Measurements from ENCODE around the gene CCDC33. TPM values are rescaled to one million over a fixed set of nuclear protein-coding genes. Genes with fewer than 3 reads are reported as not detected.

The CCDC33 gene
- total RNA-seq, 1 experiment from 2014 or later: 10.6 TPM

DNA sequence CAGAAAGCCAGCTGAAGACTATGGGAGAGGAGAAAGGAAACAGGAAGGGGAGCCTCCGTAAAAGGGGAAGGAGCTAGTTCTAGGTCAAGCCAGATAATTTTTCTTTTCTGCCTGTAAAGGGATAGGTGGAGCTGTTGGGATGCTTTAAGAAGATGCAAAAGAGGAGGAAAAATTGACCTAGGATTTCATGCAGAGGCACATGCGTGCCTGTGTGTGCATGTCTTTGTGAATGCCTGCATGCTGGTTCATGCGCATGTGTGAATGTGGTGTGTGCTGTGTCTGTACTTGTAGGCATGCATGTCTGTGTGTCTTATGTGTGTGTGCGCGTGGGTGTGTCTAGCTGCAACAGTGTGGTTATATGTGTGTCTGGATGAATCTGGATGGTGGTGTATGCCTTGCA is 27.3 kb downstream of the CCDC33 start (continued):
- TF ChIP-seq ZNF263 (CRISPR knock-in tag; IDR thresholded peaks at IDR 0.05; ENCODE audit: low read depth) (no peak), ELF4 (CRISPR knock-in tag; IDR thresholded peaks at IDR 0.05; ENCODE audit: low read depth) (no peak), KAT7 (CRISPR knock-in tag; IDR thresholded peaks at IDR 0.05; ENCODE audit: borderline replicate concordance) (no peak), GRHL2 (CRISPR knock-in tag; IDR thresholded peaks at IDR 0.05; ENCODE audit: insufficient replicate concordance, severe bottlenecking) (no peak), ZNF423 (CRISPR knock-in tag; IDR thresholded peaks at IDR 0.05) (no peak)
- TF ChIP-seq, protein P1, sequence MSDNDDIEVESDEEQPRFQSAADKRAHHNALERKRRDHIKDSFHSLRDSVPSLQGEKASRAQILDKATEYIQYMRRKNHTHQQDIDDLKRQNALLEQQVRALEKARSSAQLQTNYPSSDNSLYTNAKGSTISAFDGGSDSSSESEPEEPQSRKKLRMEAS (CRISPR knock-in tag; IDR thresholded peaks at IDR 0.05): no peak

DNA sequence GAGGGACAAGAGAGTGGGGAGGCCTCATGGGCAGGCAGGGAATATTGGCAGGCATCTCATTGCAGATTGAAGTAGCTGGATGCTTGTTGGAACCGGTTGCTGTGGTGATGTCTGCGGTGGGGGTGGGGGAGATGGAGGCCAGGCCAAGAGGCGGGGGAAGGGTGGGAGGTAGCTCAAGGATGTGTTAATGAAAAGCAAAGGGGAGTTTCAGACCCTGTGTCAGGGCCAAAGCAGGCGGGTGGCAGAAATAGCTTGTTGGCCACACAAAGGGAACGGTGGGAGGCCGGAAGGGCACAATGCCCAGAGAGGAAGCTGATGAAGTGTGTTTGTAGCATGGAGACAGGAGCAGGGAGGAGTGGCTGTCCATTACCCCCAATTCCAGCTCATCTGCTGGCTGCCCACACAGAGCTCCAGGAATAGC is 28.0 kb downstream of the CCDC33 start:
- H3K4me3 Mint-ChIP-seq: no peak overlapping the region
- CTCF ChIA-PET: interaction anchor here (0.6 to 3.8 kb wide), 20 partner anchors 9 to 291 kb away, joined by 3 to 41 read pairs (median 5); partner anchors contain the start of gene STRA6

More for the DNA sequence above, 28.0 kb downstream of the CCDC33 start:
- Mint-ChIP-seq H3K4me1 (peaks cover 22% of the 10 kb centered on the region), H3K9me3 (no peaks in the 10 kb centered on the region), H3K36me3 (no peaks in the 10 kb centered on the region), H3K27ac (no peak overlapping the region), H3K27me3 (ENCODE audit: low read depth) (peaks cover 8% of the 10 kb centered on the region; the same call in 1 of the 2 replicates)
- TF ChIP-seq ZNF219 (CRISPR knock-in tag; IDR thresholded peaks at IDR 0.05; ENCODE audit: borderline replicate concordance): no peak
- TF ChIP-seq, protein P2, sequence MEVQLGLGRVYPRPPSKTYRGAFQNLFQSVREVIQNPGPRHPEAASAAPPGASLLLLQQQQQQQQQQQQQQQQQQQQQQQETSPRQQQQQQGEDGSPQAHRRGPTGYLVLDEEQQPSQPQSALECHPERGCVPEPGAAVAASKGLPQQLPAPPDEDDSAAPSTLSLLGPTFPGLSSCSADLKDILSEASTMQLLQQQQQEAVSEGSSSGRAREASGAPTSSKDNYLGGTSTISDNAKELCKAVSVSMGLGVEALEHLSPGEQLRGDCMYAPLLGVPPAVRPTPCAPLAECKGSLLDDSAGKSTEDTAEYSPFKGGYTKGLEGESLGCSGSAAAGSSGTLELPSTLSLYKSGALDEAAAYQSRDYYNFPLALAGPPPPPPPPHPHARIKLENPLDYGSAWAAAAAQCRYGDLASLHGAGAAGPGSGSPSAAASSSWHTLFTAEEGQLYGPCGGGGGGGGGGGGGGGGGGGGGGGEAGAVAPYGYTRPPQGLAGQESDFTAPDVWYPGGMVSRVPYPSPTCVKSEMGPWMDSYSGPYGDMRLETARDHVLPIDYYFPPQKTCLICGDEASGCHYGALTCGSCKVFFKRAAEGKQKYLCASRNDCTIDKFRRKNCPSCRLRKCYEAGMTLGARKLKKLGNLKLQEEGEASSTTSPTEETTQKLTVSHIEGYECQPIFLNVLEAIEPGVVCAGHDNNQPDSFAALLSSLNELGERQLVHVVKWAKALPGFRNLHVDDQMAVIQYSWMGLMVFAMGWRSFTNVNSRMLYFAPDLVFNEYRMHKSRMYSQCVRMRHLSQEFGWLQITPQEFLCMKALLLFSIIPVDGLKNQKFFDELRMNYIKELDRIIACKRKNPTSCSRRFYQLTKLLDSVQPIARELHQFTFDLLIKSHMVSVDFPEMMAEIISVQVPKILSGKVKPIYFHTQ (CRISPR knock-in tag; IDR thresholded peaks at IDR 0.05): no peak
- TF ChIP-seq ZNF396 (CRISPR knock-in tag; IDR thresholded peaks at IDR 0.05; ENCODE audit: borderline replicate concordance): no peak
- no peak for TF ChIP-seq EMX1 (CRISPR knock-in tag; IDR thresholded peaks at IDR 0.05)
- TF ChIP-seq ZNF263 (CRISPR knock-in tag; IDR thresholded peaks at IDR 0.05; ENCODE audit: low read depth): no peak
- TF ChIP-seq, protein P3, sequence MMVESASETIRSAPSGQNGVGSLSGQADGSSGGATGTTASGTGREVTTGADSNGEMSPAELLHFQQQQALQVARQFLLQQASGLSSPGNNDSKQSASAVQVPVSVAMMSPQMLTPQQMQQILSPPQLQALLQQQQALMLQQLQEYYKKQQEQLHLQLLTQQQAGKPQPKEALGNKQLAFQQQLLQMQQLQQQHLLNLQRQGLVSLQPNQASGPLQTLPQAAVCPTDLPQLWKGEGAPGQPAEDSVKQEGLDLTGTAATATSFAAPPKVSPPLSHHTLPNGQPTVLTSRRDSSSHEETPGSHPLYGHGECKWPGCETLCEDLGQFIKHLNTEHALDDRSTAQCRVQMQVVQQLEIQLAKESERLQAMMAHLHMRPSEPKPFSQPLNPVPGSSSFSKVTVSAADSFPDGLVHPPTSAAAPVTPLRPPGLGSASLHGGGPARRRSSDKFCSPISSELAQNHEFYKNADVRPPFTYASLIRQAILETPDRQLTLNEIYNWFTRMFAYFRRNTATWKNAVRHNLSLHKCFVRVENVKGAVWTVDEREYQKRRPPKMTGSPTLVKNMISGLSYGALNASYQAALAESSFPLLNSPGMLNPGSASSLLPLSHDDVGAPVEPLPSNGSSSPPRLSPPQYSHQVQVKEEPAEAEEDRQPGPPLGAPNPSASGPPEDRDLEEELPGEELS (CRISPR knock-in tag; IDR thresholded peaks at IDR 0.05): no peak
- TF ChIP-seq MYBL2 (CRISPR knock-in tag; IDR thresholded peaks at IDR 0.05): no peak
- TF ChIP-seq, protein P4, sequence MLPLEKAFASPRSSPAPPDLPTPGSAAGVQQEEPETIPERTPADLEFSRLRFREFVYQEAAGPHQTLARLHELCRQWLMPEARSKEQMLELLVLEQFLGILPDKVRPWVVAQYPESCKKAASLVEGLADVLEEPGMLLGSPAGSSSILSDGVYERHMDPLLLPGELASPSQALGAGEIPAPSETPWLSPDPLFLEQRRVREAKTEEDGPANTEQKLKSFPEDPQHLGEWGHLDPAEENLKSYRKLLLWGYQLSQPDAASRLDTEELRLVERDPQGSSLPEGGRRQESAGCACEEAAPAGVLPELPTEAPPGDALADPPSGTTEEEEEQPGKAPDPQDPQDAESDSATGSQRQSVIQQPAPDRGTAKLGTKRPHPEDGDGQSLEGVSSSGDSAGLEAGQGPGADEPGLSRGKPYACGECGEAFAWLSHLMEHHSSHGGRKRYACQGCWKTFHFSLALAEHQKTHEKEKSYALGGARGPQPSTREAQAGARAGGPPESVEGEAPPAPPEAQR (CRISPR knock-in tag; IDR thresholded peaks at IDR 0.05): no peak
- no peak for TF ChIP-seq TEAD4 (CRISPR knock-in tag; IDR thresholded peaks at IDR 0.05)
- TF ChIP-seq GRHL2 (CRISPR knock-in tag; IDR thresholded peaks at IDR 0.05; ENCODE audit: insufficient replicate concordance, severe bottlenecking): no peak
- TF ChIP-seq ZNF416 (CRISPR knock-in tag; IDR thresholded peaks at IDR 0.05): no peak
- TF ChIP-seq JUN (CRISPR knock-in tag; IDR thresholded peaks at IDR 0.05): no peak
- TF ChIP-seq, protein P5, sequence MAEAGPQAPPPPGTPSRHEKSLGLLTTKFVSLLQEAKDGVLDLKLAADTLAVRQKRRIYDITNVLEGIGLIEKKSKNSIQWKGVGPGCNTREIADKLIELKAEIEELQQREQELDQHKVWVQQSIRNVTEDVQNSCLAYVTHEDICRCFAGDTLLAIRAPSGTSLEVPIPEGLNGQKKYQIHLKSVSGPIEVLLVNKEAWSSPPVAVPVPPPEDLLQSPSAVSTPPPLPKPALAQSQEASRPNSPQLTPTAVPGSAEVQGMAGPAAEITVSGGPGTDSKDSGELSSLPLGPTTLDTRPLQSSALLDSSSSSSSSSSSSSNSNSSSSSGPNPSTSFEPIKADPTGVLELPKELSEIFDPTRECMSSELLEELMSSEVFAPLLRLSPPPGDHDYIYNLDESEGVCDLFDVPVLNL (CRISPR knock-in tag; IDR thresholded peaks at IDR 0.05; ENCODE audit: borderline replicate concordance, low read depth): no peak
- TF ChIP-seq, protein P6, sequence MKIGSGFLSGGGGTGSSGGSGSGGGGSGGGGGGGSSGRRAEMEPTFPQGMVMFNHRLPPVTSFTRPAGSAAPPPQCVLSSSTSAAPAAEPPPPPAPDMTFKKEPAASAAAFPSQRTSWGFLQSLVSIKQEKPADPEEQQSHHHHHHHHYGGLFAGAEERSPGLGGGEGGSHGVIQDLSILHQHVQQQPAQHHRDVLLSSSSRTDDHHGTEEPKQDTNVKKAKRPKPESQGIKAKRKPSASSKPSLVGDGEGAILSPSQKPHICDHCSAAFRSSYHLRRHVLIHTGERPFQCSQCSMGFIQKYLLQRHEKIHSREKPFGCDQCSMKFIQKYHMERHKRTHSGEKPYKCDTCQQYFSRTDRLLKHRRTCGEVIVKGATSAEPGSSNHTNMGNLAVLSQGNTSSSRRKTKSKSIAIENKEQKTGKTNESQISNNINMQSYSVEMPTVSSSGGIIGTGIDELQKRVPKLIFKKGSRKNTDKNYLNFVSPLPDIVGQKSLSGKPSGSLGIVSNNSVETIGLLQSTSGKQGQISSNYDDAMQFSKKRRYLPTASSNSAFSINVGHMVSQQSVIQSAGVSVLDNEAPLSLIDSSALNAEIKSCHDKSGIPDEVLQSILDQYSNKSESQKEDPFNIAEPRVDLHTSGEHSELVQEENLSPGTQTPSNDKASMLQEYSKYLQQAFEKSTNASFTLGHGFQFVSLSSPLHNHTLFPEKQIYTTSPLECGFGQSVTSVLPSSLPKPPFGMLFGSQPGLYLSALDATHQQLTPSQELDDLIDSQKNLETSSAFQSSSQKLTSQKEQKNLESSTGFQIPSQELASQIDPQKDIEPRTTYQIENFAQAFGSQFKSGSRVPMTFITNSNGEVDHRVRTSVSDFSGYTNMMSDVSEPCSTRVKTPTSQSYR (CRISPR knock-in tag; IDR thresholded peaks at IDR 0.05): no peak
- TF ChIP-seq NFE2L1 (CRISPR knock-in tag; IDR thresholded peaks at IDR 0.05): no peak
- TF ChIP-seq CBFB (CRISPR knock-in tag; IDR thresholded peaks at IDR 0.05; ENCODE audit: low read depth): no peak
- no peak for TF ChIP-seq ZNF121 (CRISPR knock-in tag; IDR thresholded peaks at IDR 0.05)
- no peak for TF ChIP-seq OVOL2 (CRISPR knock-in tag; IDR thresholded peaks at IDR 0.05; ENCODE audit: borderline replicate concordance)
- no peak for TF ChIP-seq ZBTB21 (CRISPR knock-in tag; IDR thresholded peaks at IDR 0.05; ENCODE audit: borderline replicate concordance)
- no peak for TF ChIP-seq ZNF317 (CRISPR knock-in tag; IDR thresholded peaks at IDR 0.05; ENCODE audit: borderline replicate concordance, low read depth)
- peak; percentile 37 for DNase-seq (ENCODE audit: low spot score)
- peak; percentile 66 for ATAC-seq
- POLR2A ChIA-PET: interaction anchor here (1.1 to 1.2 kb wide), 3 partner anchors 13 to 55 kb away, joined by 3 to 4 read pairs (median 3); no protein-coding TSS in a partner anchor

Data from WTC11 (cell line).